ENCODE data around the gene LXN.

The LXN gene

GRCh38 chr3:158659454-158660237 lies 12.8 kb downstream of the LXN start:
- peak; percentile 33 to 72 for DNase-seq (ENCODE audit: low read depth in 1 of 2, low spot score in 1 of 2)
- no peak for TF ChIP-seq JUND (IDR thresholded peaks at IDR 0.05; ENCODE audit: low read depth)
- in situ Hi-C loops (cut with HindIII; ENCODE audit: low pct_unique_long_range_greater_than_20kb, low sequenced_read_pairs) = no loop called here

GRCh38 chr3:158658889-158659288 lies 13.6 kb downstream of the LXN start:
- in situ Hi-C loops (cut with HindIII; ENCODE audit: low pct_unique_long_range_greater_than_20kb, low sequenced_read_pairs) = no loop called here
- no peak for TF ChIP-seq JUND (IDR thresholded peaks at IDR 0.05; ENCODE audit: low read depth)

GRCh38 chr3:158652463-158652862 lies 20.0 kb downstream of the LXN start:
- in situ Hi-C loops (cut with HindIII; ENCODE audit: low pct_unique_long_range_greater_than_20kb, low sequenced_read_pairs) = no loop called here
- TF ChIP-seq JUND (IDR thresholded peaks at IDR 0.05; ENCODE audit: low read depth) = no peak
- DNase-seq (ENCODE audit: low read depth in 1 of 2, low spot score in 1 of 2) = no peak

More at GRCh38 chr3:158658889-158659288, 13.6 kb downstream of the LXN start:
- no peak for DNase-seq (ENCODE audit: low read depth in 1 of 2, low spot score in 1 of 2)

- in situ Hi-C loops (cut with HindIII; ENCODE audit: low pct_unique_long_range_greater_than_20kb, low sequenced_read_pairs) = no loop called here
- peak in 1 of 2 experiments; percentile 57 for DNase-seq (ENCODE audit: low read depth in 1 of 2, low spot score in 1 of 2)
- peak; percentile 15; the same call in 1 of the 2 replicates for TF ChIP-seq JUND (IDR thresholded peaks at IDR 0.05; ENCODE audit: low read depth)
Observed at GRCh38 chr3:158651192-158651591, 21.3 kb downstream of the LXN start.

GRCh38 chr3:158649791-158650190 lies 22.7 kb downstream of the LXN start:
- in situ Hi-C loops (cut with HindIII; ENCODE audit: low pct_unique_long_range_greater_than_20kb, low sequenced_read_pairs) = no loop called here
- no peak for DNase-seq (ENCODE audit: low read depth in 1 of 2, low spot score in 1 of 2)
- TF ChIP-seq JUND (IDR thresholded peaks at IDR 0.05; ENCODE audit: low read depth) = no peak

GRCh38 chr3:158644345-158644908 lies 28.0 kb downstream of the LXN start, which contains the start of gene GFM1:
TSS of gene GFM1 (plus strand) at chr3:158644527. CDS start at chr3:158644635, 108 bp downstream.
- in situ Hi-C loops (cut with HindIII; ENCODE audit: low pct_unique_long_range_greater_than_20kb, low sequenced_read_pairs) = no loop called here
- no peak for TF ChIP-seq JUND (IDR thresholded peaks at IDR 0.05; ENCODE audit: low read depth)
- peak; percentile 82 to 99 for DNase-seq (ENCODE audit: low read depth in 1 of 2, low spot score in 1 of 2)

- no peak for DNase-seq (ENCODE audit: low read depth in 1 of 2, low spot score in 1 of 2)
- TF ChIP-seq JUND (IDR thresholded peaks at IDR 0.05; ENCODE audit: low read depth) = no peak
- in situ Hi-C loops (cut with HindIII; ENCODE audit: low pct_unique_long_range_greater_than_20kb, low sequenced_read_pairs) = no loop called here
Observed at GRCh38 chr3:158642474-158643210, 29.8 kb downstream of the LXN start.

- in situ Hi-C loops (cut with HindIII; ENCODE audit: low pct_unique_long_range_greater_than_20kb, low sequenced_read_pairs) = no loop called here
- DNase-seq (ENCODE audit: low read depth in 1 of 2, low spot score in 1 of 2) = no peak
- TF ChIP-seq JUND (IDR thresholded peaks at IDR 0.05; ENCODE audit: low read depth) = no peak
Observed at GRCh38 chr3:158642005-158642404, 30.4 kb downstream of the LXN start.

GRCh38 chr3:158640646-158641045 lies 31.8 kb downstream of the LXN start:
- in situ Hi-C loops (cut with HindIII; ENCODE audit: low pct_unique_long_range_greater_than_20kb, low sequenced_read_pairs) = no loop called here
- no peak for DNase-seq (ENCODE audit: low read depth in 1 of 2, low spot score in 1 of 2)
- TF ChIP-seq JUND (IDR thresholded peaks at IDR 0.05; ENCODE audit: low read depth) = no peak

GRCh38 chr3:158631981-158632380 lies 40.5 kb downstream of the LXN start:
- in situ Hi-C loops (cut with HindIII; ENCODE audit: low pct_unique_long_range_greater_than_20kb, low sequenced_read_pairs) = no loop called here
- TF ChIP-seq JUND (IDR thresholded peaks at IDR 0.05; ENCODE audit: low read depth) = no peak
- DNase-seq (ENCODE audit: low read depth in 1 of 2, low spot score in 1 of 2) = no peak

GRCh38 chr3:158625881-158626280 lies 46.6 kb downstream of the LXN start:
- no peak for TF ChIP-seq JUND (IDR thresholded peaks at IDR 0.05; ENCODE audit: low read depth)
- in situ Hi-C loops (cut with HindIII; ENCODE audit: low pct_unique_long_range_greater_than_20kb, low sequenced_read_pairs) = no loop called here
- peak in 1 of 2 experiments; percentile 19 for DNase-seq (ENCODE audit: low read depth in 1 of 2, low spot score in 1 of 2)

- no peak for TF ChIP-seq JUND (IDR thresholded peaks at IDR 0.05; ENCODE audit: low read depth)
- in situ Hi-C loops (cut with HindIII; ENCODE audit: low pct_unique_long_range_greater_than_20kb, low sequenced_read_pairs) = no loop called here
- peak in 1 of 2 experiments; percentile 24 for DNase-seq (ENCODE audit: low read depth in 1 of 2, low spot score in 1 of 2)
Observed at GRCh38 chr3:158617982-158618875, 54.2 kb downstream of the LXN start.
